ENCODE data around the gene ATP2C2. TPM values are rescaled to one million over a fixed set of nuclear protein-coding genes. Genes with fewer than 3 reads are reported as not detected.

Gene ATP2C2
- total RNA-seq, 1 experiment from 2014 or later = 20.3 TPM

DNA sequence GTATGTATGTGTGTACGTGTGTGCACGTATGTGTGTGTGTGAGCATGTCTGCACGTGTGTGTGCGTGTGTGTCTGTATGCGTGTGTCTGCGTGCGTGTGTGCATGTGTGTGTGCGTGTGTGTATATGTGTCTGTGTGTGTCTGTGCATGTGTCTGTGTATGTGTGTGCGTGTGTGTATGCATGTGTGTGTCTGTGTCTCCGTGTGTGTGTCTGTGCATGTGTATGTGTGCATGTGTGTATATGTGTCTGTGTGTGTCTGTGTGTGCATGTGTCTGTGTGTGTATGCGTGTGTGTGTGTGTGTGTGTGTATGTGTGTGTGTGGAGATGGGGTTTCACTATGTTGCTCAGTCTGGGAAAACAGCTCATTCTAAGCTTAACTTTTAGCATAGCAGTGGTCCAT lies 43.9 kb downstream of the ATP2C2 start:
- H3K9me3 ChIP-seq (ENCODE audit: control insufficient read depth in 1 of 2, insufficient read depth in 1 of 2, low read depth in 1 of 2, low read length in 2 of 2) = no peaks in the 10 kb centered on the region
- no peak overlapping the region for H3K4me2 ChIP-seq (ENCODE audit: low read length)
- ATAC-seq (no peak), DNase-seq (ENCODE audit: low read depth, low spot score) (no peak)
- no peak overlapping the region for H3K4me3 ChIP-seq (replicated peaks in 1 of 2; ENCODE audit: low read depth in 1 of 2, low read length in 2 of 2)
- no peaks in the 10 kb centered on the region for H3K4me1 ChIP-seq (ENCODE audit: control insufficient read depth in 1 of 2, insufficient read depth in 2 of 2, low read length in 2 of 2)
- TF ChIP-seq CBX3 (IDR thresholded peaks at IDR 0.05; ENCODE audit: low read depth) (no peak), EGR1 (IDR thresholded peaks at IDR 0.05; ENCODE audit: low read depth) (no peak), EZH2 (IDR thresholded peaks at IDR 0.05) (no peak), MAX (IDR thresholded peaks at IDR 0.05) (no peak), POLR2AphosphoS5 (IDR thresholded peaks at IDR 0.05; ENCODE audit: low read depth, low read length) (no peak), ATF3 (IDR thresholded peaks at IDR 0.05) (no peak), RAD21 (IDR thresholded peaks at IDR 0.05; ENCODE audit: low read depth) (no peak), FOSL1 (IDR thresholded peaks at IDR 0.05; ENCODE audit: low read depth) (no peak), TCF7L2 (IDR thresholded peaks at IDR 0.05; ENCODE audit: borderline replicate concordance, extremely low read depth, insufficient read depth, insufficient read length) (no peak)
- TF ChIP-seq, protein P1, sequence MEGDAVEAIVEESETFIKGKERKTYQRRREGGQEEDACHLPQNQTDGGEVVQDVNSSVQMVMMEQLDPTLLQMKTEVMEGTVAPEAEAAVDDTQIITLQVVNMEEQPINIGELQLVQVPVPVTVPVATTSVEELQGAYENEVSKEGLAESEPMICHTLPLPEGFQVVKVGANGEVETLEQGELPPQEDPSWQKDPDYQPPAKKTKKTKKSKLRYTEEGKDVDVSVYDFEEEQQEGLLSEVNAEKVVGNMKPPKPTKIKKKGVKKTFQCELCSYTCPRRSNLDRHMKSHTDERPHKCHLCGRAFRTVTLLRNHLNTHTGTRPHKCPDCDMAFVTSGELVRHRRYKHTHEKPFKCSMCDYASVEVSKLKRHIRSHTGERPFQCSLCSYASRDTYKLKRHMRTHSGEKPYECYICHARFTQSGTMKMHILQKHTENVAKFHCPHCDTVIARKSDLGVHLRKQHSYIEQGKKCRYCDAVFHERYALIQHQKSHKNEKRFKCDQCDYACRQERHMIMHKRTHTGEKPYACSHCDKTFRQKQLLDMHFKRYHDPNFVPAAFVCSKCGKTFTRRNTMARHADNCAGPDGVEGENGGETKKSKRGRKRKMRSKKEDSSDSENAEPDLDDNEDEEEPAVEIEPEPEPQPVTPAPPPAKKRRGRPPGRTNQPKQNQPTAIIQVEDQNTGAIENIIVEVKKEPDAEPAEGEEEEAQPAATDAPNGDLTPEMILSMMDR (IDR thresholded peaks at IDR 0.05 in 2 of 3, conservative IDR thresholded peaks at IDR 0.05 in 1 of 3; ENCODE audit: borderline replicate concordance in 1 of 3, insufficient read depth in 1 of 3, low read depth in 2 of 3, low read length in 2 of 3) = no peak
- no peaks in the 10 kb centered on the region for H3K9me2 ChIP-seq (ENCODE audit: insufficient read depth)
- no peak overlapping the region for H3K27ac ChIP-seq (ENCODE audit: low read depth, low read length)
- H3K79me2 ChIP-seq (ENCODE audit: insufficient read depth, low read length) = no peaks in the 10 kb centered on the region
- ChIA-PET RAD21 (ENCODE audit: low non-redundant PET in 1 of 2, low total read pairs in 2 of 2, uncharacterized antibody in 2 of 2, unreplicated experiment in 2 of 2) (no interaction called here), POLR2A (no interaction called here), CTCF (no interaction called here)
- H3K36me3 ChIP-seq (ENCODE audit: control insufficient read depth in 1 of 2, insufficient read depth in 2 of 2, low read length in 2 of 2) = no peaks in the 10 kb centered on the region
- BruUV-seq (replicated peaks) = no TSS peak
- H2AFZ ChIP-seq (ENCODE audit: low read depth, low read length, poor library complexity, severe bottlenecking) = no peak overlapping the region
- no peak overlapping the region for H3K9ac ChIP-seq (ENCODE audit: low read length)
- intact Hi-C loops (cut with micrococcal nuclease) = no loop called here
- no peaks in the 10 kb centered on the region for H3K27me3 ChIP-seq (ENCODE audit: insufficient read depth, low read length)
- H4K20me1 ChIP-seq (ENCODE audit: insufficient read depth) = no peaks in the 10 kb centered on the region

Data from HCT116 (cell line).